ENCODE measurements around the gene PITPNC1.

DNA sequence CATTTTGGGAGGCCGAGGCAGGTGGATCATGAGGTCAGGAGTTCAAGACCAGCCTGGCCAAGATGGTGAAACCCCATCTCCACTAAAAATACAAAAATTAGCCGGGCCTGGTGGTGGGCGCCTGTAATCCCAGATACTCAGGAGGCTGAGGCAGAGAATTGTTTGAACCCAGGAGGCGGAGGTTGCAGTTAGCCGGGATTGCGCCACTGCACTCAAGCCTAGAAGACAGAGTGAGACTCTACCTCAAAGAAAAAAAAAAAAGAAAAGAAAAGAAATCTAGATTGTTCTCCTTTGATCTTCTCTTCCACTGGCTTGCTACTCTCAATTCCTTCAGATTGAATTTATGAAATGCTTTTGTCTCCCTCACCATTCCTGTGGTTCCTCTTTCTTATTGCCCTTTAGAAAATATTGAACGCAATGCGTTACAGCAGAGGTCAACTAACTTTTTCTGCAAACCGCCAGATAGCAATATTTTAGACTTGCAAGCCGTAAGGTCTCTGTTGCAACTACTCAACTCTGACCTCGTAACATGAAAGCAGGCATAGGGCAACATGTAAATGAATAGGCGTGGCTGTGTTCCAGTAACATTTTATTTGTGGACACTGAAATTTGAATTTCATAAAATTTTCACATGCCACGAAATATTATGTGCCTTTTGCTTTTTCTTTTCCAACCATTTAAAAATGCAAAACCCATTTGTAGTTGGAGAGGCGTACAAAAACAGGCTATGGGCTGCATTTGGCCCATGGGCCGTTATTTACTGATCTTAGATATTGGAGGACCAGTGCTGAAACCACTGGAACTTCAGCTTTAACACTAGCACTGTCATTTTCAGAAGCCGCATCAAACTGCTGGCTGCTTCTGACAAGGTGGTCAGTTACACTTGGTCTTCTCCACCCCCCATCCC lies 24.8 kb downstream of the PITPNC1 start:
- TF ChIP-seq, protein P1, sequence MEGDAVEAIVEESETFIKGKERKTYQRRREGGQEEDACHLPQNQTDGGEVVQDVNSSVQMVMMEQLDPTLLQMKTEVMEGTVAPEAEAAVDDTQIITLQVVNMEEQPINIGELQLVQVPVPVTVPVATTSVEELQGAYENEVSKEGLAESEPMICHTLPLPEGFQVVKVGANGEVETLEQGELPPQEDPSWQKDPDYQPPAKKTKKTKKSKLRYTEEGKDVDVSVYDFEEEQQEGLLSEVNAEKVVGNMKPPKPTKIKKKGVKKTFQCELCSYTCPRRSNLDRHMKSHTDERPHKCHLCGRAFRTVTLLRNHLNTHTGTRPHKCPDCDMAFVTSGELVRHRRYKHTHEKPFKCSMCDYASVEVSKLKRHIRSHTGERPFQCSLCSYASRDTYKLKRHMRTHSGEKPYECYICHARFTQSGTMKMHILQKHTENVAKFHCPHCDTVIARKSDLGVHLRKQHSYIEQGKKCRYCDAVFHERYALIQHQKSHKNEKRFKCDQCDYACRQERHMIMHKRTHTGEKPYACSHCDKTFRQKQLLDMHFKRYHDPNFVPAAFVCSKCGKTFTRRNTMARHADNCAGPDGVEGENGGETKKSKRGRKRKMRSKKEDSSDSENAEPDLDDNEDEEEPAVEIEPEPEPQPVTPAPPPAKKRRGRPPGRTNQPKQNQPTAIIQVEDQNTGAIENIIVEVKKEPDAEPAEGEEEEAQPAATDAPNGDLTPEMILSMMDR (IDR thresholded peaks at IDR 0.05; ENCODE audit: low read length): no peak
- no peak for TF ChIP-seq EZH2 (IDR thresholded peaks at IDR 0.05; ENCODE audit: borderline replicate concordance, low read length)

Data from OCI-LY1 (cell line).